ENCODE measurements around the gene CALD1.
A peak's percentile ranks its signal among the peaks of the same experiment; 100 is the strongest.

CALD1 gene

GRCh38 chr7:134922720-134923704 is 143.6 kb downstream of the CALD1 start:
- DNase-seq (ENCODE audit: insufficient read length): no peak
- TF ChIP-seq POLR2A (IDR thresholded peaks at IDR 0.05; ENCODE audit: low read depth, low read length) (no peak), TAF1 (IDR thresholded peaks at IDR 0.05; ENCODE audit: borderline replicate concordance, low read depth, low read length) (no peak), POLR2AphosphoS5 (IDR thresholded peaks at IDR 0.05; ENCODE audit: low read depth, low read length) (no peak)
- FAIRE-seq: no peak

- TF ChIP-seq POLR2AphosphoS5 (IDR thresholded peaks at IDR 0.05; ENCODE audit: low read depth, low read length) (no peak), TAF1 (IDR thresholded peaks at IDR 0.05; ENCODE audit: borderline replicate concordance, low read depth, low read length) (no peak), POLR2A (IDR thresholded peaks at IDR 0.05; ENCODE audit: low read depth, low read length) (no peak)
- no peak for DNase-seq (ENCODE audit: insufficient read length)
- no peak for FAIRE-seq
Measured at GRCh38 chr7:134925766-134926165, 146.3 kb downstream of the CALD1 start.

DNA sequence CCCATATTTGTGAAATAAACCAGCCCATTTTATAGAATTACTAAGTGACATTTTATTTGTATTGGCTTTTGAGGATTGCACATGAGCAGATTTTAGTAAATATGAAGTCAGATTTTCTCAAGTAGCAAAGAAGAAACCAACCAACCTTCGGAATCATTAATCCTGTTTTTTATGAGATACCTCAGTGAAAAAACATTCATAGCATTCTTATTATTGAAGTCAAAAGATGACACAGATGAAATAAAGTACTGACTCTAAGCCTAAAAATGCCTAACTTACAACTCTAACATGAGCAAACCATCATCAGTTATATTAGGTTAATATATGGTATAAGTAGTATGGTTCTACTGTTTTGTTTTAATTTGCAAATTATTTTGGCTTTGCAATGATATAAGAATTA is 147.0 kb downstream of the CALD1 start:
- no peak for TF ChIP-seq POLR2A (IDR thresholded peaks at IDR 0.05; ENCODE audit: low read depth, low read length)
- TF ChIP-seq POLR2AphosphoS5 (IDR thresholded peaks at IDR 0.05; ENCODE audit: low read depth, low read length): no peak
- TF ChIP-seq TAF1 (IDR thresholded peaks at IDR 0.05; ENCODE audit: borderline replicate concordance, low read depth, low read length): no peak
- DNase-seq (ENCODE audit: insufficient read length) (no peak), FAIRE-seq (no peak)

GRCh38 chr7:134927076-134927475 is 147.6 kb downstream of the CALD1 start:
- no peak for DNase-seq (ENCODE audit: insufficient read length)
- TF ChIP-seq TAF1 (IDR thresholded peaks at IDR 0.05; ENCODE audit: borderline replicate concordance, low read depth, low read length) (no peak), POLR2AphosphoS5 (IDR thresholded peaks at IDR 0.05; ENCODE audit: low read depth, low read length) (no peak), POLR2A (IDR thresholded peaks at IDR 0.05; ENCODE audit: low read depth, low read length) (no peak)
- FAIRE-seq: no peak

GRCh38 chr7:134927723-134928122 is 148.3 kb downstream of the CALD1 start:
- FAIRE-seq (no peak), DNase-seq (ENCODE audit: insufficient read length) (no peak)
- TF ChIP-seq POLR2A (IDR thresholded peaks at IDR 0.05; ENCODE audit: low read depth, low read length): no peak
- no peak for TF ChIP-seq TAF1 (IDR thresholded peaks at IDR 0.05; ENCODE audit: borderline replicate concordance, low read depth, low read length)
- TF ChIP-seq POLR2AphosphoS5 (IDR thresholded peaks at IDR 0.05; ENCODE audit: low read depth, low read length): no peak

DNA sequence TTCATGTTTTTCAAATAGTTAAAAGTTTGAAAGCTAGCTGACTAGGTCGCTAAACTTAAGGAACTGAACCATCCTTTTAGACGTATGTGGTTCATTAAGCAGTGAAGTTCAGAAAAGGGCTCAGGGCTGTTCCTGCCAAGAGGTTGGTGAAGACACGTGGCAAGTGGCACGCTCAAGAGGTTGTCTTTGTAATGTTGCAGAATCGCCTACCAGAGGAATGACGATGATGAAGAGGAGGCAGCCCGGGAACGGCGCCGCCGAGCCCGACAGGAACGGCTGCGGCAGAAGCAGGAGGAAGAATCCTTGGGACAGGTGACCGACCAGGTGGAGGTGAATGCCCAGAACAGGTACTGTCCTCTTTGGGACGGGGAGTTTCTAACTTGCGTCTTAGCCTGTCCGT is 149.1 kb downstream of the CALD1 start:
- DNase-seq (ENCODE audit: insufficient read length): no peak
- no peak for FAIRE-seq
- TF ChIP-seq TAF1 (IDR thresholded peaks at IDR 0.05; ENCODE audit: borderline replicate concordance, low read depth, low read length) (no peak), POLR2A (IDR thresholded peaks at IDR 0.05; ENCODE audit: low read depth, low read length) (no peak), POLR2AphosphoS5 (IDR thresholded peaks at IDR 0.05; ENCODE audit: low read depth, low read length) (no peak)

DNA sequence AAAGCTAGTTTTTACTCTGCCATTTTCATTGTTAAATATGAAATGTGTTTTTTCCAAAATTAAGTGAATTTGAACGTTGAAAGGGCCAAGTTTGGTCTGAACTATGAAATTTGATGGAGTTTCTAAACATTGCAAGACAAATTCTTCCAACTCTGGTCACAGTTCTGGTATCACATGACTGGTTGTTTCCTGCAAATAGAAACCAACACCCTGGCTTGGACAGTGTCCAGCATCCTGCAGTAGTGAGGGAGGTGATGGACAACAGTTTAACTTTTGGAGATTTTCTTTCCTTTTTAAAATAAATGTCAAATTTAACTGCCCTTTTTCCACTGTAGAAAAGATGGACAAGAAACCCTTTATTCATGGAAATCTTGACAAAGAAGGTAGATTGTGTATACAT is 152.1 kb downstream of the CALD1 start:
- no peak for DNase-seq (ENCODE audit: insufficient read length)
- TF ChIP-seq POLR2A (IDR thresholded peaks at IDR 0.05; ENCODE audit: low read depth, low read length) (no peak), POLR2AphosphoS5 (IDR thresholded peaks at IDR 0.05; ENCODE audit: low read depth, low read length) (no peak), TAF1 (IDR thresholded peaks at IDR 0.05; ENCODE audit: borderline replicate concordance, low read depth, low read length) (no peak)
- FAIRE-seq: no peak

DNA sequence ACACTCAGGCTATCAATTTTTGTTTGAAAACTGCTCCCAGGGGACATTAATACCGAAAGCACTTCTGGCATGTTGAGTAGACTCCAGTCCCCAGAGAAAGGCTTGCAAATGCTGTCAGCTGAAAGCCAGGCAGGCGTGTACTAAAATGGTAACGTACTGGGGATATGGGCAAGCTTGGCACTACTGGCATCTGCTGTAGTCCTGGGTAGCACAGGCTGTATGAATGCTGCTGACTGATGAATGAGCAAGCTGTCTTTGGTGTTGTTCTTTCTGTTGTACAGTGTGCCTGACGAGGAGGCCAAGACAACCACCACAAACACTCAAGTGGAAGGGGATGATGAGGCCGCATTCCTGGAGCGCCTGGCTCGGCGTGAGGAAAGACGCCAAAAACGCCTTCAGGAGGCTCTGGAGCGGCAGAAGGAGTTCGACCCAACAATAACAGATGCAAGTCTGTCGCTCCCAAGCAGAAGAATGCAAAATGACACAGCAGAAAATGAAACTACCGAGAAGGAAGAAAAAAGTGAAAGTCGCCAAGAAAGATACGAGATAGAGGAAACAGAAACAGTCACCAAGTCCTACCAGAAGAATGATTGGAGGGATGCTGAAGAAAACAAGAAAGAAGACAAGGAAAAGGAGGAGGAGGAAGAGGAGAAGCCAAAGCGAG is 153.4 kb downstream of the CALD1 start:
- FAIRE-seq: peak; percentile 78
- no peak for TF ChIP-seq POLR2AphosphoS5 (IDR thresholded peaks at IDR 0.05; ENCODE audit: low read depth, low read length)
- no peak for TF ChIP-seq TAF1 (IDR thresholded peaks at IDR 0.05; ENCODE audit: borderline replicate concordance, low read depth, low read length)
- no peak for TF ChIP-seq POLR2A (IDR thresholded peaks at IDR 0.05; ENCODE audit: low read depth, low read length)
- DNase-seq (ENCODE audit: insufficient read length): no peak

- no peak for DNase-seq (ENCODE audit: insufficient read length)
- TF ChIP-seq POLR2AphosphoS5 (IDR thresholded peaks at IDR 0.05; ENCODE audit: low read depth, low read length): no peak
- TF ChIP-seq POLR2A (IDR thresholded peaks at IDR 0.05; ENCODE audit: low read depth, low read length): no peak
- no peak for TF ChIP-seq TAF1 (IDR thresholded peaks at IDR 0.05; ENCODE audit: borderline replicate concordance, low read depth, low read length)
- FAIRE-seq: no peak
Measured at GRCh38 chr7:134933460-134934068, 154.1 kb downstream of the CALD1 start.

- no peak for TF ChIP-seq TAF1 (IDR thresholded peaks at IDR 0.05; ENCODE audit: borderline replicate concordance, low read depth, low read length)
- TF ChIP-seq POLR2AphosphoS5 (IDR thresholded peaks at IDR 0.05; ENCODE audit: low read depth, low read length): no peak
- TF ChIP-seq POLR2A (IDR thresholded peaks at IDR 0.05; ENCODE audit: low read depth, low read length): no peak
- no peak for DNase-seq (ENCODE audit: insufficient read length)
- FAIRE-seq: no peak
Measured at GRCh38 chr7:134935701-134936100, 156.3 kb downstream of the CALD1 start.

GRCh38 chr7:134936893-134937510 is 157.6 kb downstream of the CALD1 start:
- TF ChIP-seq POLR2AphosphoS5 (IDR thresholded peaks at IDR 0.05; ENCODE audit: low read depth, low read length): no peak
- TF ChIP-seq POLR2A (IDR thresholded peaks at IDR 0.05; ENCODE audit: low read depth, low read length): no peak
- no peak for TF ChIP-seq TAF1 (IDR thresholded peaks at IDR 0.05; ENCODE audit: borderline replicate concordance, low read depth, low read length)
- no peak for FAIRE-seq

More at GRCh38 chr7:134936893-134937510, 157.6 kb downstream of the CALD1 start:
- DNase-seq (ENCODE audit: insufficient read length): no peak
